ENCODE results near the gene LACTBL1.

Gene LACTBL1

DNA sequence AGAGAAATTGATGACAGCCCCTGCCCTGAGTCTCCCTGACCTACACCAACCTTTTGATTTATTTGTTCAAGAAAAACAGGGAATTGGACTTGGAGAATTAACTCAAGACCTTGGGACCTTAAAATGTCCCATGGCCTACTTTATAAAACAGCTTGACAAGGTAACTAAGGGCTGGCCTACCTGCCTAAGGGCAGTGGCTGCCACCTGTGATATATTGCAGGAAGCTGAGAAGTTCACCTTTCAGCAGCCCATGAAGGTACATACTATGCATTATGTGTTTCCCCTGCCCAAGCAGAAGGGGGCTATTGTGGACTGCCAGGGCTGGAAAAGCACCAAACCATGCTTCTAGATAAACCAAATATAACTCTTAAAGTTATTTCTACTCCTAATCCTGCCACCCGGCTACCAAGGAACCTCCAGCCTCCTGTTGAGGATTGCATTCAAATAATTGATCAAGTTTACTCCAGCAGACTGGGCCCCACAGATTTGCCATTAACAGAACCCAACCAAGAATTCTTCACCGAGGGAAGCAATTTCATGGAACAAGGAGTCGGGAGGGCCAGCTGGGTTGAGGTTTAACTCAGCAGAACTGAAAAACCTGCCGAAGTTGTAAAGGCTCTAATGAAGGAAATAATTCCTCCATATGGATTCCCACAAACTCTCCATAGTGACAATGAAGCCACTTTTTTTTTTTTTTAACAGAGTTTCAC lies 28.2 kb downstream of the LACTBL1 start:
- DNase-seq (ENCODE audit: low read depth, low spot score) = no peak

DNA sequence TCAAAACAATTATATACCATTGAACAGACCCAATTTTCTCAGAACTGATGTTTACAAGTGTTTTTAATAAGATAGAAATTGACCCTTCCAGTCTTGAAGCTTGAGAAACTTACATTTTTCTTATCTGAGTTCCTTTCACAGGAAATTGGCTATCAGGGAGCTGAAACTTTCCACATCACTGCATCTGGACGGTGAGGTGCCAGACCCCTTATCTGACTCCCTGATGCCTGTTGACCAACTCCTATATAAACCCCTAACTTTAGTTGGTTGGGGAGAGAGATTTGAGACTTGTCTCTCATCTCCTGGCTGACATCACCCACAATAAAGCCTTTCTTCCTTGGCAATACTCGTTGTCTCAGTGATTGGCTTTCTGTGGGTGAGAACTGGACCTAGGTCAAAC lies 31.4 kb downstream of the LACTBL1 start:
- DNase-seq (ENCODE audit: low read depth, low spot score) = no peak

DNA sequence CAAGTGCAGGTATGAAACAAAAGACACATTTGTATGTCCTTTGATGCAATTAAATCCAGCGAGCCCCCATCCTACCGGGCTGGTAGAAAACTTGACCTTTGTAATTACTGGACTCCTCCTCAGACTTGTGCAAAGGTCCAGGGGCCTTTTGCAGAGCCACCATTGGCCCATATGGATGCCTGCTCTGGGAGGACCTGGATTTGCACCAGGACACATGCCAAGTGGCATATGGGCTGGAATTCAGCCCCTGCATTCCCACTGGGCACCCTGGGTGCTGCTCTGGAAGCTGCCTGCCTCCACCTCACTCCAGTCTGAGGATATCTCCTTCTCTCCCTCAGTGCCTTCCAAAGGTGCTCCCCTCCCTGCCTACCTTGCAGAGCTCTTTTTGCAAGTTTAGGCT lies 36.0 kb downstream of the LACTBL1 start:
- no peak for DNase-seq (ENCODE audit: low read depth, low spot score)

DNA sequence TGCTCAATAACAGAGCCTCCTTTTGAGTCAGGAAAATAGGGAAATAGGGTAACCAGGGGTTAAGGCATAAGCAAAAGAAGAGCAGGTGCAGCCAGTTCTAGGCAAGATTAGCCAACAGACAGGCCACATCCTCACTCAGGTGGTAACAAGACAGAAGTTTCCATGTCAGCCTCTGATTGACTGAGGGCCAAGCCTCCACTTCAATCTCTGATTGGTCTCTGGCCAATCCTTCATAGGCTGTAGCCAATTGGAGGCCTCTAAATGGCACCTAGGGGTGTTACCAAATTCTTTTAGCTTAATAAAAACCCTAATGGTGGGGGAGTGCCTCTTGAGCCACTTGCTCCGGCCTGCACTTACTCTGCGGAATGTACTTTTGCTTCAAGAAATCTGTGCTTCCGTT lies 37.2 kb downstream of the LACTBL1 start:
- DNase-seq (ENCODE audit: low read depth, low spot score) = no peak

DNA sequence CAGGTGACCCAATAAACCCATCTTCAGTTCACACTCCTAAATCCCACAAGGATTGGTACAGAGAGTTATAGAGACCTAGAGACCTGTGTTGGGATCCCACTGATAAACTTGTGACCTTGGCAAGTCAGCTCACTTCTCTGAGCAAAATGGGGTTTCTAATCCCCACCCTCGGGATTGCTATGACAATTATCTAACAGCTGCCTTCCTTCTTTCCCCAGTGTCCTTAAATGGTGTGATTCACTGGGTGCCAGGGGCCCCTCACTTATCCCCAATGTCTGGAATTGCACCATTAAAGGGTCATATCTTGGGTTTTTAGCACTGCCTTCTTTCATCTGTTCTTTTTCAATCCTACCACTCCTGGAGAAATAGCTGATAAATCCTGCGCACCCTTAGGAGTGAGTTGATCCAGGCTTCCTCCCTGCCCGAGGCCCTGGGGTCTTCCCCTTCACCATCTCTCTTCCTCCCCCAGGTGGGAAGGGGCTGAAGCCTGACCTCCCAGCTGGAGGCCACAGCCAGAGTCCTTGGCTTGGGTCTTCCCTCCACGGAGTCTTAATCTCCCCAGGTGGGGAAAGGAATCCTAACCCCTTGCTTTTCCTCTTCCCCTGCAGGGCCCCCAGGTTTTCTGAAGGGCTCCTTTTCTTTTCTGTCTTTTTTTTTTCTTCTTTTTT lies 39.7 kb downstream of the LACTBL1 start:
- no peak for DNase-seq (ENCODE audit: low read depth, low spot score)

DNA sequence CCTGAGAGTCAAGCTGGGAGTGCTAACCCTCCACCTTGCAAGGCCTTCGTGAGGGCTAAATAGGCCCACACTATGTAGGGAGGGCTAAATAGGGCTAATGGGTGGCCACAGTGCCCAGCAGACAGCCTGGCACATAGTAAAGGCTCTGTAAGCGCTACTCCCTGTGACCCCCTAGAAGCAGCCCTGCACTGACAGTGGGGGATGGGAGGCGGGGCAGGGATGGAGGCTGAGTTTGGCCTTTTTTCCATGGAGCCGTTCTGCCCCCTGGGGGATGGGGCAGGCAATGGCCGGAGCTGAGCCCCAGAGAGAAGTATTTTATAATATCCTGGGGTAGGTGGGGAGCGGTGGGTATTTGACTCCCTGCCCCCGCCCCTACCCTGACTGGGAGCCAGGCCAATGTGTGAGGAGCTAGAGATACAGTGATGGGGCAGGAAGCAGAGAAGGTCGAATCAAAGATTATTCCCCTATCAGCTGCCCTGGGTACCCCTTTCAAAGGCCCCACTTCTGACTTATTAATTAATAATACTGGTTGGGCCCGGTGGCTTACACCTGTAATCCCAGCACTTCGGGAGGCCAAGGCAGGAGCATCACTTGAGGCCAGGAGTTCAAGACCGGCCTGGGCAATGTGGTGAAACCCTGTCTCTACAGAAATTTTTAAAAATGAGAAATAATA lies 42.3 kb downstream of the LACTBL1 start:
- DNase-seq (ENCODE audit: low read depth, low spot score) = peak; percentile 82

DNA sequence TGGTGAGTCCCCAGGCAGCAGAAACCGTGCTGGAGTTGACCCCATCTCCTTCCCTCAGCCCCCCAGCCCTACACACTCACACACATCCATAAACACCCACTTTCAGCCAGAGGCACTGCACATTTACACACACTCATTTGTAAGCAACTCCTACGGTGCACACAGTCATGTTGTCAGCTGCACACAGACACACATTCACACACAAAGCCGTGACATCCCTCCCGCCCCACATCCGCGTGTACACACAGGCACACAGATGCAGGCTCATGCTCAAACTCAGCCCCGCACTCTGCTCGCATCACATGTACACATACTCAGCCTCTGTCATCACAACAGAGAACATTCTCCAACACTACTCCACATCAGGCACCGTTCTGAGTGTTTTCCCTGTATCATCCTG lies 47.6 kb downstream of the LACTBL1 start:
- no peak for DNase-seq (ENCODE audit: low read depth, low spot score)

DNA sequence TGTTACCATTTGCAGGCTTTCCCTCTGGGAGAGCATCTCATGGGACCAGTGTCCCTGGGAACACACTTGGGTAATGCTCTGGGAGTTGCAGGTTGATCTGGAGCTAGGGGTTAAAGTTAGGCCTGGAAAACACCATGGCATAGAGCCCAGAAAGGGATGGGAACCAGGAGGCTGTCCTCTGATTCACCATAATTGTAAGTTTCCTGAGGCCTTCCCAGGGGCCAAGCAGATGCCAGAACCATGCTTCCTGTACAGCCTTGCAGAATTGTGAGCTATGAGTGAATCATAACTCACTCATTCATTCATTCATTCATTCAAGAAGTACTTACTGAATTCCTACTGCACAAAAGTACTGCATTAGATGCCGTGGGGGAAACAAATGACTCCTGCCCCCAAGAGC lies 50.0 kb downstream of the LACTBL1 start:
- DNase-seq (ENCODE audit: low read depth, low spot score) = no peak

DNA sequence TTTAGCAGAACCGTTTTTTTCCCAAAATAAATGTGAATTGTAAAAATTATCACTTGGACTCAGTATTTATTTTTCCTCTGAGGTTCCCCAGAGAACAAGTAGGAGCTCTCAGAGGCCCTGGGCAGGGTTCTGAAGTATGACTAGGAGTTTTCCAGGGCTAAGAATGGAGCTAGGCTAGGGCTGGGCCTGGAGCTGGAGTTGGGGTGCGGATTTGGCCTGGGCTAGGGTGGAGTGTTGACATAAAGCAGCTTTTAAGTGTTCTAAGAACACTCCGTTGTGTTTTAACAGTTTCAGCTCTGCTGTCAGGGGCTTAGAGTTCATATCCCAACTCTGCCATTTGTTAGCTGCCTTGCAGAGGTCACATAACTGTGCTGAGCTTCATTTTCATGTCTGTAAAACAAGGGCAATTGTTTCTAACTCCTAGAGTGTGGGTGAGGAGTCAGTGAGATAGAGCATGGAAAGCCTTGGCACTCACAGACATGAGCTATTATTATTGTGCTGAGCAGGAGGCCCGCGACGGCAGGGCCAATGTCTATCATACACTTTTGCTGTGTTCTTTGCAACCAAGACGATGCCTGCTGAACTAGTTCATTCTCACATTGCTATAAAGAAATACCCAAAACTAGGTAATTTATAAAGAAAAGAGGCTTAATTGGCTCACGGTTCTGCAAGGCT lies 51.1 kb downstream of the LACTBL1 start:
- no peak for DNase-seq (ENCODE audit: low read depth, low spot score)

DNA sequence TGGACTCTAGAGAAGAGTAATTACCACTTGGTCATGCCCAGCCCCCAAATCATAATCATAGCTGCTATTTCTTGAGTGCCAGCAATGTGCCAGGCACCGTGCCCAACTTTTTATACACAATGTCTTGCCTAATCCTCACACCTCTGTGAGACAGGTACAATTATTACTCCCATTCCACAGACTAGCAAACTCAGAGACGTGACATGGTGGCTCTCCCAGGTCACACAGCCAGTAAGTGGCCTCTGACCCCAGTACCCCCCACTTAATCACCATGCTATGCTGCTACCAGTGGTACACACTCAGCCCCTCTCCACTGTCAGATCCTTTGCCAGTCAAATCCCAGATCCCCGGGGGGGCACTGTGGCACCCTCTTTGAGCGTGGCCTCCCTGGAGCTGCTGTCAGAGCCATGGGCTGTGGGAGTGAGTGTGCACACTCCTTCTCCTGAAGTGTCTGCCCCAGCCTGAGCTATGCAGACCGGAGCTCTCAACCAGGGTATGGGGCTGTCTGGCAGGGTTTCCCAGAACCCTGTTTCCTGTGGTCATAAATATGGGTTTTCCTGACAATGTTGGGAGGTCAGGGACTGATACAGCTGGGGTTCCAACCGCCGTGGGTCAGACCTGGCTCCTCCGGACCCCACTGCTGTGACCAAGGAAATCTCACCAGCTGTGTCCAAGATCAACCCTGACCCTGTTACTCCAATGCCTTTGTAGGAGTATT lies 51.8 kb downstream of the LACTBL1 start:
- DNase-seq (ENCODE audit: low read depth, low spot score) = no peak

DNA sequence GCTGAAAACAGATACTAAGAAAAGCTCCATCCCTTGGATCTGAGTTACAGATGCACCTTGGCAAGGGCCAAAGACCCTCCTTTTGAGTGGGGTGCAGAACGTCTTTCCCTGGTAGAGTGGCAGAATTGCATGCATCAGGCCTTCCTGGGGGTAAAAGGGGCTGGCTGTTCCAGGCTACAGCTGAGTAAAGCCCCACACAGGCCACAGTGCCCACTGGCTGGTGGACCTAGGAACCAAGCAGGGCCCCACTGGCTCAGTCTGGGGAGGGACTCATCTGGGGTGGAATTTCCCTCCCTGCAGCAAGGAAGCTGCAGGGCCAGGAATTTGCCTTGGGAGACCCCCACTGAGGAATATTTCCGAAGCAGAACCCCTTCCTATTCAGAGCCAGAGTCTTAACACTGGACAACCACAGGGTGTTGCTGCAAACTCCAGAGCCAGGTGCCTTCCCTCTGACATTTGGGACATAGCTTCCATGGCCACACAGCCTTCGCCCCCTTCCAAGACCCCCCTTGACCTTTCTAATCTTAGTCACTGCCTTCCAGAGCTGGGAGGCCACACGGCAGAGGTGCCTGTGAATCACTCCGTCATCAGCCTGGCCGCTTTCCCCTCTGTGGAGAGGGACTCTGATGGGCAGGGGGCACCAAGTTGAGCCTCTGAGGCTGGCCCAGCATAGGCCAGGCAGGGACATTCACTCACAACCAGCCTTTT lies 52.5 kb downstream of the LACTBL1 start:
- DNase-seq (ENCODE audit: low read depth, low spot score) = no peak

DNA sequence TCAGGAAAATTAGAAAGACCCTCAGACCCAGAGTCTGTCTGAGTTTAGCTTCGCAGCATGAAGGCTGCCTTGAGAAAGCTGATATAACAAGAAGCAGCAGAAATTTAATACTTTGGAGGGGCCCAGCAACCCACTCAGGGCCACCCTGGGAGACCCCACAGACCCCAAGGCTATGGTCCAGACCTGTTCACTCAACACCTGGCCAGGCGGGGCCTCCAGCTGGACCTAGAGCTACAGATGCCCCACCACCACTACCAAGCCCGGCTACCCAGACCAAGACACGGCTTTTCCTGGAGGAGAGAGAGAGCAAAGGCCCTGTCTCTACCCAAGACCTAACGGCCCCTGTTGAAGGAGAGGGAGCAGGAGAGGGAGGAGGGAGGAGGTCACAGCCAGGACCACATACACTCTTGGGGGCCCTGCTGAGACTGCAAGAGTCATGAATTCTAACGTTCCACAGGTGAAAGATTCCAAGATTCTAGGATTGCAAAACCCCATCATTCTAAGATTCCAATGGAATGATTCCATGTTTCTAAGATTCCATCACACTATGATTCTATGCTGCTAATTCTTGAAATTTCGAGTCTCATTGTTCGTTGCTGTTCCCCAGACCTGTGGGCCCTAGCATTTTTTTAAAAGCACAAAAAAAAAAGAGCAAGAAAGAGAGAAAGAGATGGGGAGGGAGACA lies 53.2 kb downstream of the LACTBL1 start:
- DNase-seq (ENCODE audit: low read depth, low spot score) = no peak

DNA sequence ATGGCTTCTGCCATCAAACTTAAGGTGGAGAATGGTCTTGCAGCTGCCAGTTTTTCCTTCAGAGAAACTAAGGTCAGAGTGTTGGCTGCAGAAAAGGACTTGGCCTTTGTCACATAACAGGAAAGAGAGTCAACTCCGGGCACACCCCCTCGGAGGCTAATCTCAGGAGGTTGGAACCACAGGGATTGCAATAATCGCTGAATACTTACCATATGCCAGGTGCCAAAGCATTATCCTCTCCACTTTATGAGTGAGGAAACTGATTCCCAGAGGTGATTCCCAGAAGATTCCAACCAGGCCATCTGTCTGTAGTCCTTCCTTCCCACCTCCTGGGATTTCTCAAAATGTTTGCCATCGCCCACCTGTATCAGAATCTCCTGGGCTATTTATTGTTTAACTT lies 54.0 kb downstream of the LACTBL1 start:
- no peak for DNase-seq (ENCODE audit: low read depth, low spot score)

DNA sequence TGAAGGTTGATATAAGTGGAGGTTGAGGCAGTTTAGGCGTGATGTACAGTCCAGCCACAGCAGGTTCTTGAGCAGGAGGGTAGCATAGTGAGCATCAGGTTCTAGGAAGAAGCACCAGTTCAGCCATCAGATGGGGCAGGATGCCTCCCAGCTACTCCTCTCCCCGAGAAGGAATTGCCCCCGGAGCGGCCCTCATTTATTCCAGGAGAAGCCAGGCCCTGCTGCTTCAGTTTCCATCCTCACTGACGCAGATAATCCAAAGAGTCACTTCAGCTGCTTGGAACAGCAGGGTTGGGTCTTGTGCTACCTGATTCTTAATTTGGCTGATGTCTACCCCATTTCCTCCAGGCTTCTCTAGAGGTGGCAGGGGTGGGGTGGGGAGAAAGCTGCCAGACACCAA lies 54.7 kb downstream of the LACTBL1 start:
- no peak for DNase-seq (ENCODE audit: low read depth, low spot score)

DNA sequence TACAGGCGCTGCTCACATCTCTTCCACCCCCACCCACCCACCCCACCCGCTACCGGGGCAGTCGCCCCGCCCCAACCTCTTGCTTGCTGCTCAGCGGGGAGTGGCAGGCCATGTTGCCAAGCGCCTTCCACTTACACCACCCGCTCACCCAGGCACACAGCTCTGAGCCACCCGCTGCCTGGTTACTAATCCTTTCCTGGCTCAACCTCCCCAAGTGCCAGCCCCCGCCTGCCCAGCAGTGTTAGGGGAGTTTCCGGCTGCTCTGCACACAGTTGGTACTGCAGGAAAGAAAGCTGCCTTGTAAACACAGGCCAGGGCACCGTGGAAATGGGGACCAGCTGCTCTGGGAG lies 56.2 kb downstream of the LACTBL1 start:
- DNase-seq (ENCODE audit: low read depth, low spot score) = no peak

DNA sequence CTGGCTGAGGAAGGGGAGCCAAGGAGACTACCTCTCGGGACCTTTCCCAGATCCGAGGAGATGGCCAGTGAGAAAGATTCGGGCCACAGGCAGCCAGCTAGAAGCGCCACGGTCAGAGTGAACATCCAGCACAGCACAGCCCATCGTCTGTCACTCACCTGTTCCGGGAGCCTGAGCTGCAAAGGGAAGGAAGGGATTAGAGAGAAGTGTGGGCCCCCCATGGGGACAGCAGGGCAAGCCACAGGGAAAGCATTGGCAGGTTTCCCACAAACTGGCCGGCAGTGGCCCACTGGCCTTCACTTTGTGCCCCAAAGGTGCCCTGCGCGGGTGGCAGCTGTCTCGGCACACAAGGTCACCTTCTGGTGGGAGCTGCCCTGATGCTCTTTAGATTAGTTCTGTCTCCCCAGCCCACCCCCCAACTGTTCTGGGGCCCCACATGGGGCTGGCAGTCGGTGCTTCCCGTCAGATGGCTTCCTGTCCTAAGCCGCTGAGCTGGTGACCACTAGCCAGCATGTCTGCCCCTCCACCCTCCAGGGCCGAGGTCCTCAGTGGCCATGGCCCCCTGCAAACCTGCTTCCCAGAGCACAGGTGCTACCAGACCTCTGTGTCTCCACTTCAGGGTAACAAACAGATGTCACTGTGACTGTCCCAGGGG lies 56.7 kb downstream of the LACTBL1 start:
- no peak for DNase-seq (ENCODE audit: low read depth, low spot score)

DNA sequence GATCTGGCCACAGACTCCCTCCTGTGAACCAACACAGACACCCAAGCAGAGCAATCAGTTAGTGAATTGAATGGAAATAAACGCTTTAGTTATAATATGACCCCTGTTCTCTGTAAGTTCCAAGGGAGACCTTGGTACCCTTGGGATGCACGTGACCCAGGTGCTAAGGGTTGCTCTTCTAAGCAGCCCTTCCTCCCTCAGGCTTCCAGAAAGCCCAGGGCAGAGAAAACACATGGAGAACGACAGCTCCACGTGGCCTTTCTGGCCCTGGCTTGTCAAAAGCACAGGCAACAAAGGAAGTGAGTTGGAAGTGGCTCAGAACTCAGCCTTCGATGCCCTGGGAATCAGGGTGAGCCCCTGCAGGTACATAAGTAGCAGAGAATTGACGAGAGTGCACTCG lies 57.4 kb downstream of the LACTBL1 start:
- no peak for DNase-seq (ENCODE audit: low read depth, low spot score)

DNA sequence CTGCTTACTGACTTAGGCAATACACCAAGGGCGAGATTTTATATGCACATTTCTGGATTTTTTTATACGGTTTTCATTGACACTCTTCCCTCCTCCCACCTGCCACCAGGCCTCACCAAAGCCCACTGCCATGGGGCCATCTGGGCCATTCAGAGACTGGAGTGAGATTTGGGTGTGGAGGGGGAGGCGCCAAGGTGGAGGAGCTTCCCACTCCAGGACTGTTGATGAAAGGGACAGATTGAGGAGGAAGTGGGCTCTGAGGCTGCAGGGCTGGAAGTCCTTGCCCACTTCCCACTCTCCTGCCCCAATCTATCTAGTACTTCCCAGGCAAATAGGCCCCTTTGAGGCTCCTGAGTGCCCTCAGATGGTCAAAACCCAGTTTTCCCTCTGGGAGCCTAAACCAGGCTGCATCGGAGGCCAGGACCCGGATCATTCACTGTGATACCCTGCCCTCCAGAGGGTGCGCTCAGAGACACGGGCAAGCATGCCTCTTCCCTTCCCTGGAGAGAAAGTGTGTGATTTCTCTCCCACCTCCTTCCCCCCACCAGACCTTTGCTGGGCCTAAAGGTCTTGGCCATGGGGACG lies 57.9 kb downstream of the LACTBL1 start:
- DNase-seq (ENCODE audit: low read depth, low spot score) = peak; percentile 18

DNA sequence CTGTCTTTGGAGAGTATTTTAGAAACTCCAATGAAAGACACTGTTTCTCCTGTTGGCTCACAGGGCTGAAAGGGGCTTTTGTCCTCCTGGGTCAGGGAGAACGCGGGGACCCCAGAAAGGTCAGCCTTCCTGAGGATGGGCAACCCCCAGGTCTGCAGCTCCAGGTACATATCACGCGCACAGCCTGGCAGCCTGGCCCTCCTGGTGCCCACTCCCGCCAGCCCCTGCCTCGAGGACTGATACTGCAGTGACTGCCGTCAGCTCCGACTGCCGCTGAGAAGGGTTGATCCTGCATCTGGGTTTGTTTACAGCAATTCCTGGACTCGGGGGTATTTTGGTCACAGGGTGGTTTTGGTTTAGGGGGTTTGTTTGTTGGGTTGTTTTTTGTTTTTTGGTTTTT lies 58.5 kb downstream of the LACTBL1 start:
- DNase-seq (ENCODE audit: low read depth, low spot score) = no peak
